Pancreas (tissue), 10 donors: Measurements from ENCODE around the gene SDK1. TPM values are rescaled to one million over a fixed set of nuclear protein-coding genes. Genes with fewer than 3 reads are reported as not detected.

Experiments used
- ATAC-seq, 4 donors: fragments of 200-7000 bp; cut with Tn5 transposase; one replicate each; pipeline versions ENCODE4 v1.8.0 to v1.9.1; 2020; ENCODE audit warnings: mild to moderate bottlenecking in 4 of 4, moderate library complexity in 4 of 4
- DNase-seq, 6 donors: peaks; one replicate each; pipeline ENCODE4 v3.0.0-alpha.2; 2020
- FAIRE-seq: peaks from 2 replicates; lab custom pipeline; 2012; peaks lifted over from hg19 to GRCh38; lab: Jason Lieb, UNC
- H3K27ac ChIP-seq, 4 donors: fragments of 200-600 bp; sonication (generic); 1 replicate in 3 of 4; 2 replicates in 1 of 4; pipeline versions ENCODE4 v1.5.0 to v1.8.0; 2020
- H3K27me3 ChIP-seq, 4 donors: fragments of 200-600 bp; one replicate each; pipeline ENCODE4 v1.8.0; 2021
- H3K36me3 ChIP-seq, 3 donors: fragments of 200-600 bp; sonication (generic) in 1 of 3; one replicate each; pipeline versions ENCODE4 v1.5.0 to v1.8.0; 2020 to 2021
- H3K4me1 ChIP-seq, 3 donors: fragments of 200-600 bp; one replicate each; pipeline ENCODE4 v1.8.0; 2021
- H3K4me3 ChIP-seq, 4 donors: fragments of 200-600 bp; sonication (generic) in 2 of 4; one replicate each; pipeline versions ENCODE4 v1.5.0 to v1.8.0; 2020 to 2021
- H3K9me3 ChIP-seq, 4 donors: fragments of 200-600 bp; one replicate each; pipeline ENCODE4 v1.8.0; 2021
- WGBS, 2 donors: extraction: QIAGEN DNeasy Blood & Tissue Kit; methylation state at CpG; one replicate each; pipeline ENCODE4 v1.1.7; 2013; 5-methylcytosine and 5-hydroxymethylcytosine counted together
- intact Hi-C, 3 donors: fragments of 100-400 bp; cut with DNase I; formaldehyde crosslinking; loops; one replicate each; pipeline versions ENCODE4 v1.11.1 to v1.14.2; 2022
- polyA plus RNA-seq, 2 donors: library from polyadenylated mRNA; stranded (reverse); fragments of 200-250 nt; gene quantifications; one replicate each; pipeline ENCODE4 v1.2.3, GENCODE V29; 2013
- total RNA-seq, 6 donors: library from RNA; stranded (reverse); fragmentation: NEBNext Ultra II Directional in 4 of 6; extraction: Animal tissue kit (Norgen Biotek cat#: 25700) in 4 of 6; gene quantifications; one replicate each; pipeline versions ENCODE4 v1.2.1 to v1.2.4, GENCODE V29; 2021 to 2023
- TF ChIP-seq, protein P1 (sequence below), 4 donors: fragments of 200-600 bp; sonication (generic) in 3 of 4; IDR thresholded peaks; one replicate each; pipeline versions ENCODE4 v1.5.0 to v1.8.0; 2021; ENCODE audit warnings: antibody characterized with exemption in 4 of 4
- donor health status: healthy with polysubstance abuse.
- donor health status: DM: no; HTN: no; CAD: no; lungs with moderate emphysema.
- donor health status: DM: no; HTN: no; CAD: no.
- donor health status: control.
- donor health status: control.
- donor health status: Bipolar disorder and iron deficiency.
- donor health status: DM: yes; HTN: yes; CAD: no.
- donor health status: DM: no; HTN: no; CAD: no.
- donor health status: DM: no; HTN: no; CAD: no.
- donor health status: DM: yes; HTN: yes; CAD: no.

SDK1 gene
- total and polyA plus RNA-seq, 8 donors, result 10.8 to 30.8 (median 19.8) TPM

DNA sequence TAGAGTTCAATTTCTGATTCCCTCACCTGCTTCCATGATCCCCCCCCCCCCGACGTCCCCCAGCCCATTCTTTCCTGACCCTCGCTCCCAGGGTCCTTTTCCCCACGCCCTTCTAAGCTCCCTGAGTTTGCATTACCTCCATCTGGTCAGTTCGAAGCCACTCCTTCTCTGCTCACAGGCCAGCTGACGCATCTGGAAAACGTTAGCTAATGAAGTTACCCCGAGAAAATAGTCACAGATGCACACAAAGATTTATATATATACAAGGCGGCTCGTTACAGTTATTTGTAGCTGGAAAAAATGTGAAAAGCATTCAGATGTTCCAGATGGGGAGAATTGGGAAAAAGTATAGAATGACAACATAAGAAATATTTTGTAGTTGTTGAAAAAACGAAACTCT, 751.1 kb downstream of the SDK1 start:
- H3K27me3 ChIP-seq, result no peaks in the 10 kb centered on the region
- FAIRE-seq (no peak), ATAC-seq (no peak), DNase-seq (no peak)
- TF ChIP-seq, protein P1, sequence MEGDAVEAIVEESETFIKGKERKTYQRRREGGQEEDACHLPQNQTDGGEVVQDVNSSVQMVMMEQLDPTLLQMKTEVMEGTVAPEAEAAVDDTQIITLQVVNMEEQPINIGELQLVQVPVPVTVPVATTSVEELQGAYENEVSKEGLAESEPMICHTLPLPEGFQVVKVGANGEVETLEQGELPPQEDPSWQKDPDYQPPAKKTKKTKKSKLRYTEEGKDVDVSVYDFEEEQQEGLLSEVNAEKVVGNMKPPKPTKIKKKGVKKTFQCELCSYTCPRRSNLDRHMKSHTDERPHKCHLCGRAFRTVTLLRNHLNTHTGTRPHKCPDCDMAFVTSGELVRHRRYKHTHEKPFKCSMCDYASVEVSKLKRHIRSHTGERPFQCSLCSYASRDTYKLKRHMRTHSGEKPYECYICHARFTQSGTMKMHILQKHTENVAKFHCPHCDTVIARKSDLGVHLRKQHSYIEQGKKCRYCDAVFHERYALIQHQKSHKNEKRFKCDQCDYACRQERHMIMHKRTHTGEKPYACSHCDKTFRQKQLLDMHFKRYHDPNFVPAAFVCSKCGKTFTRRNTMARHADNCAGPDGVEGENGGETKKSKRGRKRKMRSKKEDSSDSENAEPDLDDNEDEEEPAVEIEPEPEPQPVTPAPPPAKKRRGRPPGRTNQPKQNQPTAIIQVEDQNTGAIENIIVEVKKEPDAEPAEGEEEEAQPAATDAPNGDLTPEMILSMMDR (IDR thresholded peaks at IDR 0.05), result no peak
- no peaks in the 10 kb centered on the region for H3K9me3 ChIP-seq
- no peak overlapping the region for H3K27ac ChIP-seq
- intact Hi-C loops, result no loop called here
- no peaks in the 10 kb centered on the region for H3K36me3 ChIP-seq
- H3K4me1 ChIP-seq, result no peaks in the 10 kb centered on the region
- no peak overlapping the region for H3K4me3 ChIP-seq
- 88 to 90% methylated on average over 11 of the region's 11 CpGs for WGBS, 2 donors

DNA sequence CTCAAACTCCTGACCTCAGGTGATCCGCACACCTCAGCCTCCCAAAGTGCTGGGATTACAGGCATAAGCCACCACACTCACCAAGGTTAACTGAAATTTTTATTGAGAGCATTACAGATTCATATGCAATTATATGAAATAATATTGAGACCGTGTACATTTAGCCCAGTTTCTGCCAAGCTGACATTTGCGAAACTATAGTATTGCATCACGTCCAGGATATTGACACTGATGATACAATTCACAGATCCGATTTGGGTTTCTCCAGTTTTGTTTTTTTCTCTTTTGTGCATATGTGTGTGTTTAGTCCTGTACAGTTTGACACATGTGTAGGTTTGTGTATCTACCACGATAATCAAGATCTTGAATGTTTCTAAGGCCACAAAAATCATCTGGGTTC, 753.1 kb downstream of the SDK1 start:
- Histone ChIP-seq H3K9me3 (no peaks in the 10 kb centered on the region), H3K36me3 (no peaks in the 10 kb centered on the region), H3K4me1 (no peaks in the 10 kb centered on the region), H3K27me3 (no peaks in the 10 kb centered on the region), H3K27ac (no peak overlapping the region), H3K4me3 (no peak overlapping the region)
- no peak for DNase-seq
- 93% methylated on average over 6 of the region's 6 CpGs for WGBS, 2 donors
- intact Hi-C loops, result no loop called here
- FAIRE-seq, result no peak
- TF ChIP-seq, protein P1 (IDR thresholded peaks at IDR 0.05), result no peak
- ATAC-seq, result no peak

DNA sequence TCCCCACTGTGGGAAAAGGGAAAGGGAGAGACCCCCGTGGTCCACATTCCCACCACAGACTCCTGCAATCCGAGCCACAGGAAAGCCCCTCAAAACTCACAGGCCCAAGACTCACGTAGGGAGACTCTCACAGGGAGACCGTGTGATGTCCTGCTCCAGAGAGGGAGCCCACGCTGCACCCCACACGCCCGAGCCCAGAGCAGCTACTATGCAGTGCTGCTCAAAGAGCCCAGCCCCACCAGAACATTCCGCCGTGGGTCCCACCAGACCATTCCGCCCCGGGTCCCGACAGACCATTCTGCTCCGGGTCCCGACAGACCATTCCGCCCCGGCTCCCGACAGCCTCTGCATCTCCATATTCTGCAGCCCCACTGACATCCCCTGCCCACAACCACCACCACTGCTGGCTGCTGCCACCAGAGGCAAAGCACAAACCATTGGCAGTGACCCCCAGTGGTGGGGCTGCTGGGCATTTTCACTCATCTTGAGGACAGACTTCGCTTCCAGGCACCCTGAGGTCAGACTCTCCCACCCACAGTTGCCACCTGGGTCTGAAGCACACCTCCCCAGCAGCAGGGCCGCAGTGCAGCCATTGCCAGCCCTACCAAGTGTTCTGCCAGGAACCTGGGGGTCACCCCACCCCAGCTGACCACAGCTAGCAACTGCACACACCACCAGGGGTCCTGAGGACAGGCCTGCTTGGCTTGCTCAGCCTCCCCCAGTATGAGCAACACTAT, 755.7 kb downstream of the SDK1 start:
- no peak overlapping the region for H3K27ac ChIP-seq
- FAIRE-seq (no peak), ATAC-seq (no peak), DNase-seq (no peak)
- WGBS, 2 donors, result 95% methylated on average over 19 of the region's 19 CpGs
- intact Hi-C loops, result no loop called here
- H3K9me3 ChIP-seq, result no peaks in the 10 kb centered on the region
- no peak overlapping the region for H3K4me3 ChIP-seq
- H3K27me3 ChIP-seq, result no peaks in the 10 kb centered on the region
- no peaks in the 10 kb centered on the region for H3K36me3 ChIP-seq
- TF ChIP-seq, protein P1 (IDR thresholded peaks at IDR 0.05), result no peak
- H3K4me1 ChIP-seq, result no peaks in the 10 kb centered on the region

DNA sequence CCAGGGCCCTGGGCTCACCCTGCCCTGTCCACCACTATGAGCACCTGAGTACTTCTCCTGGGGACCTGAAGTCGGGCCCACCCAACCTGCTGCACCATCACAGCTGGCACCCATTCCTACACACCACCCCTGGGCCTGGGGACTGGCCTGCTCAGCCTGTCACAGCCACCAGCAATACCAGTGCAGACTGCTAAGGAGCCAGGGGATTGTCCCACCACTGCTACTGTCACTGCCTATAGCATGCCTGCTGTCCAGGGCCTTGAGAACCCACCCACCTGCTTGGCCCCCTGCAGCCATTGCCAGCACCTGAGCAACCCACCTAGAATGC, 756.2 kb downstream of the SDK1 start:
- H3K9me3 ChIP-seq, result no peaks in the 10 kb centered on the region
- H3K27me3 ChIP-seq, result no peaks in the 10 kb centered on the region
- DNase-seq (no peak), FAIRE-seq (no peak), ATAC-seq (no peak)
- intact Hi-C loops, result no loop called here
- H3K27ac ChIP-seq, result no peak overlapping the region
- no peaks in the 10 kb centered on the region for H3K4me1 ChIP-seq
- H3K36me3 ChIP-seq, result no peaks in the 10 kb centered on the region
- TF ChIP-seq, protein P1 (IDR thresholded peaks at IDR 0.05), result no peak
- H3K4me3 ChIP-seq, result no peak overlapping the region
- WGBS, 2 donors, result 96 to 100% methylated on average over 1 of the region's 1 CpG

DNA sequence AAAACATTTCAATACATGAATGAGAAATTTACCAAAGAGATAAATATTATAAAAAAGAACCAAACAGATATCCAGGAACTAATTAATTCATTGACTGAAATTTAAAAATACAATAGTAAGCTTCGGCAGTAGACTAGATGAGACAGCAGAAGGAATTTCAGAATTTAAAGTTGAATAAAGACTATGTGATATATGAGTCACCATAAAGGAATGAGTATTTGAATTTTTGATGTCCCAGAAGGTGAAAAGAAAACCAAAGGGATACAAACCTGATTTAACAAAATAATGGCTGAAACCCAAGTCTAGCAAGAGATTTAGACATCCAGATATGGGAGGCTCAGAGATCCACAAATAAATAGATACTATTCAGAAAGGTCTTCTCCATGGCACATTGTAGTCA, 757.1 kb downstream of the SDK1 start:
- Histone ChIP-seq H3K36me3 (no peaks in the 10 kb centered on the region), H3K4me3 (no peak overlapping the region), H3K9me3 (no peaks in the 10 kb centered on the region), H3K27me3 (no peaks in the 10 kb centered on the region), H3K4me1 (no peaks in the 10 kb centered on the region), H3K27ac (no peak overlapping the region)
- FAIRE-seq (no peak), ATAC-seq (no peak), DNase-seq (no peak)
- TF ChIP-seq, protein P1 (IDR thresholded peaks at IDR 0.05), result no peak
- intact Hi-C loops, result no loop called here
- 97 to 98% methylated on average over 1 of the region's 1 CpG for WGBS, 2 donors
